ENCODE measurements around the gene AMY2B. TPM values are rescaled to one million over a fixed set of nuclear protein-coding genes. Genes with fewer than 3 reads are reported as not detected.

The AMY2B gene
- total and polyA plus RNA-seq, 9 of the 15 experiments (the other 6 are each of a cell fraction or from before 2014, with no cell fraction given): 0.22 to 2.0 (median 0.49) TPM

- peaks cover 83% of the 10 kb centered on the region for H3K36me3 ChIP-seq (ENCODE audit: control insufficient read depth, insufficient read depth, low read length)
- in situ Hi-C loops (cut with MboI): no loop called here
- no peak overlapping the region for H2AFZ ChIP-seq (ENCODE audit: low read depth, low read length)
- TF ChIP-seq IRF1 (CRISPR knock-in tag; IDR thresholded peaks at IDR 0.05; ENCODE audit: borderline replicate concordance) (no peak), ZFPM2 (CRISPR knock-in tag; IDR thresholded peaks at IDR 0.05) (no peak), CBX2 (IDR thresholded peaks at IDR 0.05; ENCODE audit: insufficient read depth, low read length, poor library complexity, severe bottlenecking) (no peak), GATAD2A (IDR thresholded peaks at IDR 0.05) (no peak), HDAC6 (IDR thresholded peaks at IDR 0.05; ENCODE audit: low read depth, low read length) (no peak), ZNF76 (CRISPR knock-in tag; IDR thresholded peaks at IDR 0.05; ENCODE audit: borderline replicate concordance) (no peak), ZNF280B (CRISPR knock-in tag; IDR thresholded peaks at IDR 0.05) (no peak), ZBTB49 (CRISPR knock-in tag; IDR thresholded peaks at IDR 0.05; ENCODE audit: borderline replicate concordance) (no peak), ETV5 (CRISPR knock-in tag; IDR thresholded peaks at IDR 0.05; ENCODE audit: low read depth) (no peak), E2F4 (CRISPR knock-in tag; IDR thresholded peaks at IDR 0.05; ENCODE audit: low read depth) (no peak), TAF15 (IDR thresholded peaks at IDR 0.05; ENCODE audit: low read depth, low read length) (no peak), ATF1 (CRISPR knock-in tag; IDR thresholded peaks at IDR 0.05) (no peak), ATF1 (tag; IDR thresholded peaks at IDR 0.05) (no peak), CSDE1 (IDR thresholded peaks at IDR 0.05) (no peak)
Observed at GRCh38 chr1:103538226-103538625, 33.2 kb upstream of the AMY2B start.

More at GRCh38 chr1:103538226-103538625, 33.2 kb upstream of the AMY2B start:
- ChIA-PET CTCF (ENCODE audit: low intra/inter-chr PET ratio) (no interaction called here), POLR2A (interaction anchor here (1.5 kb wide), 1 partner anchor 10 kb away, joined by 3 read pairs; no protein-coding TSS in a partner anchor)
- H3K9me3 ChIP-seq (replicated peaks; ENCODE audit: control insufficient read depth, insufficient read depth, low read depth, low read length): no peaks in the 10 kb centered on the region
- H3K9me1 ChIP-seq (ENCODE audit: control insufficient read depth, insufficient read depth, low read length): no peaks in the 10 kb centered on the region
- no peak for DNase-seq (ENCODE audit: extremely low read depth in 1 of 4, low spot score in 3 of 4)
- 100% methylated on average over 2 of the region's 2 CpGs for WGBS (ENCODE audit: insufficient coverage, low coverage, missing lambda C conversion rate)
- H4K20me1 ChIP-seq (replicated peaks; ENCODE audit: control insufficient read depth, insufficient read depth, low read length): no peaks in the 10 kb centered on the region
- H3K79me2 ChIP-seq (ENCODE audit: control insufficient read depth, insufficient read depth, low read length): peaks cover 9% of the 10 kb centered on the region; the same call in 2 of the 3 replicates
- no peaks in the 10 kb centered on the region for H3K4me1 ChIP-seq (replicated peaks in 1 of 2; ENCODE audit: control insufficient read depth in 2 of 2, insufficient read depth in 2 of 2, low read length in 2 of 2)
- no peak overlapping the region for H3K4me2 ChIP-seq (ENCODE audit: insufficient read depth, low read length)
- no peak for FAIRE-seq
- no peak overlapping the region for H3K27ac ChIP-seq (ENCODE audit: extremely low read depth, low read depth, low read length)
- no peak overlapping the region for H3K4me3 ChIP-seq
- intact Hi-C loops (cut with micrococcal nuclease): no loop called here
- no TSS peak for BruUV-seq (replicated peaks)
- H3K9ac ChIP-seq (ENCODE audit: insufficient read depth in 1 of 2, low read depth in 2 of 2, low read length in 2 of 2): no peak overlapping the region
- ATAC-seq: no peak
- no peaks in the 10 kb centered on the region for H3K27me3 ChIP-seq (ENCODE audit: control insufficient read depth in 2 of 2, insufficient read depth in 2 of 2, low read length in 2 of 2)

Data from K562 (cell line).